HG03095 (cell line): Measurements from ENCODE around the gene HACD1.

ENCODE experiments used
- ATAC-seq: cut with Tn5 transposase; IDR thresholded peaks from one replicate; pipeline ENCODE4 v1.9.1; 2021; ENCODE audit warnings: moderate library complexity; ENCODE audit not compliant: unreplicated experiment

HACD1 gene

GRCh38 chr10:17586821-17587234, 30.3 kb downstream of the HACD1 start:
- no peak for ATAC-seq

- no peak for ATAC-seq
Measured at GRCh38 chr10:17585016-17585415, 32.2 kb downstream of the HACD1 start.

DNA sequence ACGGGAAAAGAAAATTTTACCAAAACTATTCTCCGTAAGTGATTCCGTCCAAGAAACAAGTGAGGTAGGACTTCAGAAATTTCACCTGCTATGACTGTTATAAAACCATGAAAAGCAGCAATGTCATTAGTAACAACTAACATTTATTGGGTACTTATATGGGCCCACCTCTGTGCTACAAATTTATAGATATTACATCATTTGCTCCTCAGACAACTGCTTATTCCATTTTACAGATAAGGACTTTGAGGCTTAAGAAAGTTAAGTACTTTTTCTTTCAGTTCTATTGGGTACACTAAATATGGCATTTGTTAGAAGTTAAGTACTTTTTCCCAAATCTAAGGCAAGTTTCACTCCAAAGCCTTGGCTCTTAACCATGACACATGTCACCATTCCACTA, 36.3 kb downstream of the HACD1 start:
- no peak for ATAC-seq

DNA sequence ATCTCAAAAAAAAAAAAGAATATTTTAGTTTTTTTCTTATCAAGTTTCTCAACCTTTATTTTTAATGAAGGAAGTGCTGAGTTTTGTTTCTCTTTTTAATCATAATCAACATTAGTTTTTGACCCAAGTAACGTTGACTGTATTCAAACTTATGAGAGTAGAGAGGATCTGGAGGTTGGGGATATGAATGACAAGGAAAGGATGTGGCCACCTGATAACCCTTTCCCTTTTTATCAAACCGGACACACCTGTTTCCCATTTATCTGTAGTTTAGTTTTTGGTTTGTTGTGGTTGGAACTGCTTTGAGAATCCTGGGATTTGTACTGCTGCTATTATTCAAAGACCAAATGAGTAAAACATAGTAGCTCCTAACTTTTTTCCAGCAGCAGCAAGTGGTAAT, 38.6 kb downstream of the HACD1 start:
- ATAC-seq, result no peak

DNA sequence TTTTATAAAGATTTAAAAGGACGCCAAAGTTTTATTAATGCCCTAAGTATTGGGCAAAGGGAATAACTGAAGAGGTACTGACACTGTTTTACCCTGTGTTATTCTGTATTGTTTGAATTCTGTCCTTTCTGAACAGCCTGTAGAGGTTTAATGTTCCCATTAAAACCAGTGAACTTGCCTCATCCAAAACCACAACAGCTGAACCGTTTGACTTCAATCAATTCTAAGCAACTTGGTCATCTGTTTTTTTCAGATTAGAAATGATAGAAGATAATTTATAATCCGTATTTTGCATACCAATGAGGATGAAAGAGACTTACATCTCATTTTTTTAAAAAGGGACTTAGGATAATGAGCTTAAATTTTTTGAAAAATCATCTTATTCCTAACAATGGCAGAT, 40.4 kb downstream of the HACD1 start:
- no peak for ATAC-seq

GRCh38 chr10:17564911-17565310, 52.3 kb downstream of the HACD1 start:
- no peak for ATAC-seq

DNA sequence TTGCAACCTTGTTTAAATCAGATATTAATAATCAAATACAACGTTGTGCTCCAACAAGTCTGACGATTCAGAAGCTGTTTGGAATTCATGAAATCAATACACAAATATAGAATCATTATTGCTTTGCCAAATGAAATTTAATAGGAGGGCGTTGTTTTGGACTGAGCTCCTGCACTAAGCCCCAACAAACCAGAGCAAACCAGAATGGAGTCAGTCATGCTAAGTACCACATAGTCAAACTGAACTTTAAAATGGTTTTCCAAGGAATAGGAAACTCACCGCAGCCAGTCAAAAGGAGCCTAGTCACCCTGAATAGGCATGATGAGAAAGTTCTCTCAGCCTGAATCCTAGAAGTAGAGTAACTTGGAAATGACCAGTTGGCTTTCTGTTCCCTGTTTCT, 53.7 kb downstream of the HACD1 start:
- ATAC-seq, result no peak

- ATAC-seq, result no peak
Measured at GRCh38 chr10:17562614-17563013, 54.6 kb downstream of the HACD1 start.

GRCh38 chr10:17561111-17561510, 56.1 kb downstream of the HACD1 start:
- ATAC-seq, result no peak

- ATAC-seq, result no peak
Measured at GRCh38 chr10:17557459-17557858, 59.7 kb downstream of the HACD1 start.

- ATAC-seq, result no peak
Measured at GRCh38 chr10:17548770-17549169, 68.4 kb downstream of the HACD1 start.

- no peak for ATAC-seq
Measured at GRCh38 chr10:17548162-17548561, 69.0 kb downstream of the HACD1 start.

DNA sequence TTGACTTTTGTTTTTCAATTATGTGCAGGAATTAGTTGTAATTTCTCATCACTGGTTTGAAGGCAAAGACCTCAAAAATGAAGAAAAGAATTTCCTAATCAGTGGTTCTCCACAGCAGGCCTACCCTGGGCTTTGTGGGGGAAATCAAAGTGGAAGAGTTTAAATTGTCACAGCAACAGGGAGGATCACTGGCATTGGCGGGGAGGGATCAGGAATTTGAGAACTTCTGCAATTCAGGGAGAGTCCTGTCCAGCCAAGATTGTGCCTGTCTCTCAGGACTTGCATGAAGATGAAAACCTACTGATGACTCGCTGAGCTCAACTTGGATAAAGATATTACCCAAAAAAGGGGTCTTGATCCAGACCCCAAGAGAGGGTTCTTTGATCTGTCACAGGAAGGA, 70.1 kb downstream of the HACD1 start:
- no peak for ATAC-seq

- ATAC-seq, result no peak
Measured at GRCh38 chr10:17544465-17544864, 72.7 kb downstream of the HACD1 start.
